Activated CD4-positive, alpha-beta T cell treated with anti-CD3 and anti-CD28 coated beads for 48 hours (primary cell): ENCODE results near the gene MGAT4A.

ENCODE experiments used
- DNase-seq: peaks from one replicate; pipeline ENCODE4 v3.0.0-alpha.2; 2020

Gene MGAT4A

GRCh38 chr2:98731041-98731893 lies at the start of gene MGAT4A:
MGAT4A (minus strand) TSS chr2:98731132; CDS start chr2:98726332, 4,800 bp downstream.
- DNase-seq: peak; percentile 79

- no peak for DNase-seq
Measured at GRCh38 chr2:98778741-98779483, 48.0 kb upstream of the MGAT4A start.

- DNase-seq: no peak
Measured at GRCh38 chr2:98778151-98778550, 47.2 kb upstream of the MGAT4A start.

DNA sequence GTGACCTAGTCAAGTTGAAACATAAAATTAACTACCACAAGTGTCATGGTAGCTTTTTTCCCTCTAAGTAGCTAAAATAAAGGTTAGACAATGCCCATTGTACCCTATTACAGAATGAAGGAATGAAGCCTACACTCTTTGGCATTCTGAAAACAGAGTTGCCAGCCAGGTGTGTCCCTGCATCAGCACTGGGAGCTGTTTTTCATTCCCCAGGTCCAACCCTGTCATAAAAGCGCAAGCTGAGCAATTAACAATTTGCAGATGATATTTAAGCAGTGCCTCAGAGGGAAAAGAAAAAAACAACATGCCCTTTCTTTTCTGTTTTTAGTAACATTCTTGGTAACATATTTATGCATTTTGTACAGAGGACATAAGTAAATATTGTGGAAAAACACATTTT lies 46.8 kb upstream of the MGAT4A start:
- no peak for DNase-seq

GRCh38 chr2:98777076-98777475 lies 46.1 kb upstream of the MGAT4A start:
- DNase-seq: no peak

GRCh38 chr2:98776136-98776535 lies 45.2 kb upstream of the MGAT4A start:
- DNase-seq: no peak

DNA sequence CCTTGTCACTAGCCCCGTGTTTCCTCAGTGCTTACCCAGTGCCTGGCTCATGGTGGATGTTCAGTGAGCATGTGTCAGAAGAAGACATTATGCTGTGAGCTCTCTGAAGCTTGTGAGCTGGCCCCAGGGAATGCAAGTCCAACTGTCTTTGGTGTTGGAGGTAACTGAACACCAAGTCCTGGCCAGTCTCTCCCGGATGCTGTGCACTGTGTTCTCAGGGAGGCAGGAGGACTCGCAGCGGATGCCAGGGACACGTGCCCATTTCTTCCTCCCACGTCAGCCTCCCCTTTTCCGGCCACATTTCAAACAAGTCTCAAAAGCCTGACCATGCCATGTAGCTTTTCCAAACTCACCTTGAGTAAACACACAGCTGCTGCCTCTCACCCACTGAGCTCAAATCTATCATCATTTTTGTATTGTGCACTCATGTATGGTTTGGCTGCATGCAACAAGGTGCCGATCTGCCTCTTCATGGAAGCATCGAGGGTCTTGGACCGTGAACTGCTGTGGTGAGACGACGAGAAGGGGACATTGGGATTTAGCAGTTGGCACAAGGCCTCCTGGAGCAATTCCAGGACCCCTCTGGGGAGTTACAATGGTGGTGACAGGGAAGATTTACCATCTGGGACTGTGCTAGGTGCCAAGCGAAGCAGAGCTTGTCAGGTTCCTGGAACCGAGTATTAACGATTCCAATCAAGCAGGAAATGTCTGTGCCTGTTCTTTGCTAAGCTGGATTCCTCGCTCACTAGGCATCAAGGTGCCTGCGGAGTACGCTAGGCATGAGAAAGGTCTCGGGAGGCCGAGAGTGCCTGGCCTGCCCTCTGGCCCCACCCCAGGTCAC lies 44.4 kb upstream of the MGAT4A start:
- DNase-seq: no peak

DNA sequence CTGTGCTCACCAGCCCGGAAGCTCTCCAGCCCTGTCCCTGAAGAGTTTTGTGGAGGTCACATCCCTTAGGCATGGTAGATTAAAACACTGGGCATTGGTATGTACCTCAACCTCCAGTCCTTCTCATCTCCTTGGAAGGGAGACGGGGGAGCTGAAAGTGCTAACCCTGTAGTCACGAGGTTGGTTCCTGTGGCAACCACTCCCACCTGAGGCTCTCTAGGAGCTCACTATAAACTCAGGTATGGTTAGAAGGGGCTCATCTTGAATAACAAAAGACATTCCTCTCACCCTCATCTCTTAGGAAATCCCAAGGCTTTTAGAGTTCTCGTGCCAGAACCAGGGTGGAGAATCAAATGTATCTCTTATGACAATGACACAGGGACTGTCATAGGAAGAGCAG lies 43.0 kb upstream of the MGAT4A start:
- DNase-seq: no peak

GRCh38 chr2:98773169-98773568 lies 42.2 kb upstream of the MGAT4A start:
- DNase-seq: no peak

- DNase-seq: no peak
Measured at GRCh38 chr2:98772536-98772935, 41.6 kb upstream of the MGAT4A start.

DNA sequence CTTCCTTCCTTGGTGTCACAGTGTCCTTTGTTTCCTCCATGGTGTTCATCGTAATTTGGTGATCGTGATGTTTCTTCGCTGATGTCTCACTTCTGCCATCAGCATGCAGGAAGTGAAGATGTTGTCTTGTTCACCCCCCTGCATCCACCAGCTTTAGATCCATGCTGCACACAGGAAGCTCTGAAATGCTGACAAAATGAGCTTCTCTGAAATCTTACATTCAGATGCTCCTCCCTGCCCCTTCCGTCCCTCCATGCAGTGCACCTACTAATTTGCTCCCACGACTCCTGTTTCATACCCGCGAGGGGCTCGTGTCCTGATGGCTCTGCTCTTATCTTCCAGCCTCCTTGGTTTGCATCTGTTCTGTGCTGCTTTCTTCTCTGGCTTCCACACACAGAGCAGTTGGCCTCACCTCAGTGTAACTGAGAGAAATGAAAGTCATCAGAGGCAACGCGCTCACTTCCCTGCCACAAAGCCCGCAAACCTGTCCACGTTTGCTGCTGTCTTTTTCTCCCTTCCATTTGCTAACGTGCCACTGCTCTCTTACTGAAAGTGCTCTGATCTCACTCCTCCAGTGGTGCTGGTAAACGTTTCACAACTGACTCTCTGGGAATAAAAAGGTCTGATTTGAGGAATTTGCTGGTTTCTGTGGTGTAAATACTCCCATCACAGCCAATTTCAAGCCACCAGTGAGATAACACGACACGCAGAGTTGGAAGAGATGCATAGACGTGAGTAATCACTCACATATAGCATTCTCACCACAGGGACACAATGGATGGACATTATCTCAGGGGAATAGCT lies 41.0 kb upstream of the MGAT4A start:
- DNase-seq: peak; percentile 66

DNA sequence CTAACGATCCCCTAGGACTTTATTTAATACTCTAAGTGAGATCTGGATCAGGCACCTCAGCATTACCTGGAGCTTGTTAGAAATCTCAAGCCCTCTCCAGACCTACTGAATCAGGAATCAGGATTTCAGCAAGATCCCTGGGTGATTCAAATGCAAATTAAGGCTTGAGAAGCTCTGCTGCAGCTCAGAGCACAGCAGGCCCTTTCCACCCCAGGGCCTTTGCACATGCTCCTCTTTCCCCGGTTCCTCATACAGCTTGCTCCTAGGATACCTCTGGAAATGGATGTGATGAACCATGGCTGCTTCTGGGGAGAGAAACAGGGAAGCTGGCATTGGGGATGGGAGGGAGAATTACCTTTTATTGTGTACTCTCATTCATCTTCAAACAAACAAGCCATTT lies 40.3 kb upstream of the MGAT4A start:
- no peak for DNase-seq

GRCh38 chr2:98769784-98770183 lies 38.9 kb upstream of the MGAT4A start:
- peak; percentile 34 for DNase-seq

DNA sequence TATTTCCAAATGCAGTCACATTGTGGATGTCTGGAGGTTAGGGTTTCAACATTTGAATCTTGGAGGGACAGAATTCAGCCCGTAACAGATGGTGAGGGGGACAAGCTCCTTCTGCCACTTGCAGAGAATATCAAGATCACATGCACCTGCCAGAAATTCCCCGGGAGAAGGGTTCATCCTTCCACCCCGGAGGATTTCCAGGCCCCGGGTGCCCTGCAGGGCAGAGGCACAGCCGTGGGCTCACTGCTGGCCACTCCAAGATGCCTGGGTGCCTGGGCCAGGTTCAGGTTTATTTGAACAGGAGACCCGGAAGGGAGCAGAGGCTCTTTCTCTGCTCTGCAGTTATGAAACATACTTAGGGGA lies 38.2 kb upstream of the MGAT4A start:
- DNase-seq: no peak

GRCh38 chr2:98768384-98769113 lies 37.6 kb upstream of the MGAT4A start:
- peak; percentile 40 for DNase-seq

- DNase-seq: no peak
Measured at GRCh38 chr2:98764499-98764898, 33.6 kb upstream of the MGAT4A start.

GRCh38 chr2:98763209-98763951 lies 32.4 kb upstream of the MGAT4A start:
- no peak for DNase-seq

- DNase-seq: no peak
Measured at GRCh38 chr2:98761909-98762308, 31.0 kb upstream of the MGAT4A start.

DNA sequence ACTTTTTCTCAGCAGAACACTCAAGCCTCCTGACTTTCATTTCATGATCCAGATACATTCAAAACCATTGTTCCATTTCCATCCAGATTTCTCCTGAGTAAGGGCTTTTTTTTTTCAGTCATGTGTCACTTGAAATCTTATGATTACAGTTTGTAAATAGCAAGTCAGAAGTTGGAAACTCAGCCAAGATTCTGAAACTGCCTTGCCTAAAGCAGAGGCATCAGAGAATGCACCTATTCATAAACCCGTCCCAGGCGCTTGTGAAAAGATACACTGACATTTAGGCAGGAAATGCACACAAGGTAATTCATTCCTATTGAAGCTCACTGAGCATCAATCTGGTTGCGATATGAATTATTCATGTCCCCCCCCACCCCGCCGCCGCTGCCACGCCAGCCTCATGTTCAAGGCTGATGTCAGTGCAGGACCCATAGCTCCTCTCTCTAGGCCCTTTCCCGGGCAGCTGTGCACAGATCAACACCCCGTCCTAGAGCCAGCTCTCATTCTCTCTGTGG lies 30.4 kb upstream of the MGAT4A start:
- peak; percentile 83 for DNase-seq

- DNase-seq: no peak
Measured at GRCh38 chr2:98759827-98760625, 29.1 kb upstream of the MGAT4A start.
